ENCODE measurements around the gene CAND1. TPM values are rescaled to one million over a fixed set of nuclear protein-coding genes. Genes with fewer than 3 reads are reported as not detected.

CAND1 gene
- total RNA-seq, 1 donor from 2014 or later = 284 TPM

GRCh38 chr12:67268335-67268895 lies 743 bp upstream of the CAND1 start:
- peak overlapping the region; percentile 97 for H3K4me3 Mint-ChIP-seq
- no peaks in the 10 kb centered on the region for H3K36me3 ChIP-seq
- peaks cover 10% of the 10 kb centered on the region for H3F3A ChIP-seq (ENCODE audit: low read depth)
- TF ChIP-seq EZH2phosphoT487 (IDR thresholded peaks at IDR 0.05) = no peak
- no peak for TF ChIP-seq CTCF (IDR thresholded peaks at IDR 0.05)
- no peak for TF ChIP-seq EZH2 (IDR thresholded peaks at IDR 0.05)
- peaks cover 5% of the 10 kb centered on the region for H3K36me3 Mint-ChIP-seq
- H3K9me3 Mint-ChIP-seq = peaks cover 2% of the 10 kb centered on the region
- H3K27me3 Mint-ChIP-seq (ENCODE audit: insufficient read depth, low read depth) = peaks cover 3% of the 10 kb centered on the region
- peak overlapping the region; percentile 91 for H3K4me3 ChIP-seq
- no peak overlapping the region for H3K27ac ChIP-seq
- H3K79me2 ChIP-seq (ENCODE audit: low read depth) = peaks cover 39% of the 10 kb centered on the region
- H3K9me3 ChIP-seq (ENCODE audit: low read depth) = no peaks in the 10 kb centered on the region
- peaks cover 21% of the 10 kb centered on the region for H3K4me1 Mint-ChIP-seq
- H3K9ac ChIP-seq = peak overlapping the region; percentile 59
- peak overlapping the region; percentile 100 for H3K27ac Mint-ChIP-seq
- DNase-seq (ENCODE audit: low spot score) = peak; percentile 97
- H3K27me3 ChIP-seq = no peaks in the 10 kb centered on the region
- H3K4me2 ChIP-seq = peak overlapping the region; percentile 90
- H4K20me1 ChIP-seq (ENCODE audit: low read depth) = peaks cover 37% of the 10 kb centered on the region
- H2AFZ ChIP-seq (replicated peaks) = peak overlapping the region; percentile 88
- peaks cover 14% of the 10 kb centered on the region for H3K4me1 ChIP-seq

- peaks cover 26% of the 10 kb centered on the region for H3K4me1 ChIP-seq
- peaks cover 2% of the 10 kb centered on the region for H3K9me3 Mint-ChIP-seq
- H3K4me3 Mint-ChIP-seq = peak overlapping the region; percentile 97
- H3K9me3 ChIP-seq (ENCODE audit: low read depth) = no peaks in the 10 kb centered on the region
- H3K36me3 ChIP-seq = no peaks in the 10 kb centered on the region
- H3F3A ChIP-seq (ENCODE audit: low read depth) = peaks cover 10% of the 10 kb centered on the region
- peaks cover 52% of the 10 kb centered on the region for H4K20me1 ChIP-seq (ENCODE audit: low read depth)
- H3K27ac ChIP-seq = peak overlapping the region; percentile 91
- peaks cover 3% of the 10 kb centered on the region for H3K27me3 Mint-ChIP-seq (ENCODE audit: insufficient read depth, low read depth)
- H3K9ac ChIP-seq = peak overlapping the region; percentile 93
- TF ChIP-seq CTCF (IDR thresholded peaks at IDR 0.05) (no peak), EZH2 (IDR thresholded peaks at IDR 0.05) (no peak), EZH2phosphoT487 (IDR thresholded peaks at IDR 0.05) (no peak)
- peaks cover 54% of the 10 kb centered on the region for H3K79me2 ChIP-seq (ENCODE audit: low read depth)
- H3K4me2 ChIP-seq = peak overlapping the region; percentile 90
- DNase-seq (ENCODE audit: low spot score) = peak; percentile 84
- H3K27ac Mint-ChIP-seq = peak overlapping the region; percentile 95
- H3K4me1 Mint-ChIP-seq = peaks cover 21% of the 10 kb centered on the region
- no peaks in the 10 kb centered on the region for H3K27me3 ChIP-seq
- H3K4me3 ChIP-seq = peak overlapping the region; percentile 91
- H2AFZ ChIP-seq (replicated peaks) = peak overlapping the region; percentile 88
- peaks cover 13% of the 10 kb centered on the region for H3K36me3 Mint-ChIP-seq
Measured at GRCh38 chr12:67269633-67270573, 745 bp downstream of the CAND1 start.

GRCh38 chr12:67270622-67271021 lies 1.5 kb downstream of the CAND1 start:
- Mint-ChIP-seq H3K27me3 (ENCODE audit: insufficient read depth, low read depth) (peaks cover 3% of the 10 kb centered on the region), H3K9me3 (peaks cover 2% of the 10 kb centered on the region), H3K4me3 (peak overlapping the region; percentile 97), H3K27ac (peak overlapping the region; percentile 95), H3K36me3 (peaks cover 16% of the 10 kb centered on the region), H3K4me1 (peaks cover 21% of the 10 kb centered on the region)
- Histone ChIP-seq H3K4me1 (peaks cover 26% of the 10 kb centered on the region), H4K20me1 (ENCODE audit: low read depth) (peaks cover 59% of the 10 kb centered on the region), H3K4me2 (peak overlapping the region; percentile 90), H3K4me3 (peak overlapping the region; percentile 91), H3K36me3 (no peaks in the 10 kb centered on the region), H3K9ac (peak overlapping the region; percentile 93), H3K27ac (no peak overlapping the region), H3K79me2 (ENCODE audit: low read depth) (peaks cover 61% of the 10 kb centered on the region), H3K27me3 (no peaks in the 10 kb centered on the region), H3F3A (ENCODE audit: low read depth) (peaks cover 10% of the 10 kb centered on the region), H2AFZ (replicated peaks) (no peak overlapping the region), H3K9me3 (ENCODE audit: low read depth) (no peaks in the 10 kb centered on the region)
- no peak for TF ChIP-seq EZH2 (IDR thresholded peaks at IDR 0.05)
- TF ChIP-seq EZH2phosphoT487 (IDR thresholded peaks at IDR 0.05) = no peak
- TF ChIP-seq CTCF (IDR thresholded peaks at IDR 0.05) = no peak
- no peak for DNase-seq (ENCODE audit: low spot score)
